Choroid plexus epithelial cell (primary cell): ENCODE results near the gene RERE.
A peak's percentile ranks its signal among the peaks of the same experiment; 100 is the strongest.

ENCODE experiments used
- DNase-seq: peaks from one replicate; pipeline ENCODE4 v3.0.0-alpha.2; 2010; ENCODE audit warnings: low read depth
- H3K4me3 ChIP-seq: 2 replicates; pipeline ENCODE4 v1.5.1; 2011; ENCODE audit warnings: low read depth, mild to moderate bottlenecking, control low read depth, low read length, moderate library complexity
- TF ChIP-seq, protein P1 (sequence below): conservative IDR thresholded peaks from 2 replicates; pipeline ENCODE4 v1.5.1; 2011; ENCODE audit warnings: low read depth, mild to moderate bottlenecking, control low read depth, inconsistent platforms, low read length, moderate library complexity

Gene RERE

DNA sequence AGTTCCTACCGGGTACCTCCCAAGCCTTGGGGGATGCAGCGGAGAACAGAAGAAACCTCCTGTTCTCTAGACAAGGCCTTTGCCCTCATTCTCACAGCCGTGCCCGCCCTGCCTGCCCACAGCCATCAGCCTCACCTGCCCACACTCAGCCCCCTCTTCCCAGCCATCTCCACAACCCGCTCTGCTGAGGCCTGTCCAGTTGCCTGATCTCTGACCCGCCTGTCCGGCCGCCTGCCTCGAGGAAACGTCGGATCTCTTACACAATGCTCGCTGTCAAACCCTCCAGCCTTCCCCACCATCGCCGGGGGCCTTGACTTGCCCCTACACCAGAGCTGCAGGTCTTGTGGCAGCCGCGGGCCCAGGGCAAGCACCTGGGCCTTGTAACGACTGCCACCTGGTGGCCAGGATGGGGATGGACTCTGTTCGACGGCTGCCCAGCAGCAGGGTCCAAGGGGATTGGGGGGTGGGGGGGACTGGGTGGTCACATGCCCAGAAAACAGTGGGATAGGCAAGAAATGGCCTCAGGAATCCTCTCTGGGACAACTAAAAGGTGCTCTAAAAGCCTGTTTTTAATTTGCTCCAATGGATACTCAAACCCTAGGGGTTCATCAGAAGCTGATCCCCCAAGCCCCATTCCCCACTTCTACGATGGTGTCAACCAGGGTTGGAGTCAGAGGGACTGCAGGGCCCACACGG lies 468.5 kb downstream of the RERE start:
- TF ChIP-seq, protein P1, sequence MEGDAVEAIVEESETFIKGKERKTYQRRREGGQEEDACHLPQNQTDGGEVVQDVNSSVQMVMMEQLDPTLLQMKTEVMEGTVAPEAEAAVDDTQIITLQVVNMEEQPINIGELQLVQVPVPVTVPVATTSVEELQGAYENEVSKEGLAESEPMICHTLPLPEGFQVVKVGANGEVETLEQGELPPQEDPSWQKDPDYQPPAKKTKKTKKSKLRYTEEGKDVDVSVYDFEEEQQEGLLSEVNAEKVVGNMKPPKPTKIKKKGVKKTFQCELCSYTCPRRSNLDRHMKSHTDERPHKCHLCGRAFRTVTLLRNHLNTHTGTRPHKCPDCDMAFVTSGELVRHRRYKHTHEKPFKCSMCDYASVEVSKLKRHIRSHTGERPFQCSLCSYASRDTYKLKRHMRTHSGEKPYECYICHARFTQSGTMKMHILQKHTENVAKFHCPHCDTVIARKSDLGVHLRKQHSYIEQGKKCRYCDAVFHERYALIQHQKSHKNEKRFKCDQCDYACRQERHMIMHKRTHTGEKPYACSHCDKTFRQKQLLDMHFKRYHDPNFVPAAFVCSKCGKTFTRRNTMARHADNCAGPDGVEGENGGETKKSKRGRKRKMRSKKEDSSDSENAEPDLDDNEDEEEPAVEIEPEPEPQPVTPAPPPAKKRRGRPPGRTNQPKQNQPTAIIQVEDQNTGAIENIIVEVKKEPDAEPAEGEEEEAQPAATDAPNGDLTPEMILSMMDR: peak; percentile 81
- DNase-seq: peak; percentile 77
- no peak overlapping the region for H3K4me3 ChIP-seq

DNA sequence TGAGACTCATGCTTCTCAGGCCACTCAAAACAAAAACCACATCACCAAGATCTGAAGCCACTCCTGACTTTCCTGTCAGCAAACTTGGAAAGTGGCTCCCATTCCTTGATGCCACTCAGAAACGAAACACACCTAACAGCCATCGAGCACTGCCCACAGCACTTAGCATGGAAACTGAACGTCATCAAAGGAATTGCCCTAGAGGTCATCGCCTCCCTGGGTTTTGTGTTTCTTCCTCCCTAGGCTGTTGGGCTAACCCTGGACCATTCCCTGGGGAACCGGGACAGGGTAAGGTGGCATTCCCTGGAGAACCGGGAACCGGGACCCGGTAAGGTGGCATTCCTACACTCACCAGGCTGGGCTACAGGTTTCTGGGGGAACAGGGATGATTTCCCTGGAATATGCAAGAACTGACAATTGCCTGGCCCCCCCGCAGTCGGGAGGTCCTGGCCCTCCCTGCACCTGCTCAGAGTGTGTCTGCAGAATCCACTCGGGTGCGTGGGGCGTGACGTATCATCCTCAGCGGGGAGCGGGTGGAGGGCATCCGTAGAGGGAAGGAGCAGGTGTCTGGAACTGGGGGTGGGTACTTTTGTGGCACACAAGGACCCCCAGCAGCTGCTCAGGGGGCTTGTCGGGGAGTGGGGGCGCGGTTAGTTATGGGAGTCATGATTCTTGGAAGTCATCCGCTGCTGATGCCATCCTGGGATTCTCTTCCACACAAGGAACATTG lies 469.2 kb downstream of the RERE start:
- DNase-seq: no peak
- H3K4me3 ChIP-seq: no peak overlapping the region
- TF ChIP-seq, protein P1: no peak

DNA sequence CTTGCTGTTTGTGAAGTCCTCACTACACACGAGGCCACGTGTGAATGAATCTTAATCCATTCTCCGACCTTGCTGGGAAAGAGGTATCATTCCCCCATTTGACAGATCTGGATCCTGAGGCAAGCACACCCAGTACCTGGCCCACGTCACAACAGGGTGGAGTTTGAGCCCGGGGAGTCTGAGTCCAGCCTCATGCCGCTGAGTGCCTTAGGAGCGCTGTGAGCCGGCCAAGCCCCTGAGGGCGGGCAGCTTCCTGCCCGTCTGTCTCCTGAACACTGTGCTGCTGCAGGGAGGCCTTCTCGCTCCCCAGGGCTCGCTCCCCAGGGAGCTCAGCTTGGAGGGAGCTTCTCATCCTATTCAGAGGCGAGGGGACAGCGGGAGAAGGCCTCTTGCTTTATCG lies 469.8 kb downstream of the RERE start:
- TF ChIP-seq, protein P1: no peak
- no peak overlapping the region for H3K4me3 ChIP-seq
- DNase-seq: no peak

DNA sequence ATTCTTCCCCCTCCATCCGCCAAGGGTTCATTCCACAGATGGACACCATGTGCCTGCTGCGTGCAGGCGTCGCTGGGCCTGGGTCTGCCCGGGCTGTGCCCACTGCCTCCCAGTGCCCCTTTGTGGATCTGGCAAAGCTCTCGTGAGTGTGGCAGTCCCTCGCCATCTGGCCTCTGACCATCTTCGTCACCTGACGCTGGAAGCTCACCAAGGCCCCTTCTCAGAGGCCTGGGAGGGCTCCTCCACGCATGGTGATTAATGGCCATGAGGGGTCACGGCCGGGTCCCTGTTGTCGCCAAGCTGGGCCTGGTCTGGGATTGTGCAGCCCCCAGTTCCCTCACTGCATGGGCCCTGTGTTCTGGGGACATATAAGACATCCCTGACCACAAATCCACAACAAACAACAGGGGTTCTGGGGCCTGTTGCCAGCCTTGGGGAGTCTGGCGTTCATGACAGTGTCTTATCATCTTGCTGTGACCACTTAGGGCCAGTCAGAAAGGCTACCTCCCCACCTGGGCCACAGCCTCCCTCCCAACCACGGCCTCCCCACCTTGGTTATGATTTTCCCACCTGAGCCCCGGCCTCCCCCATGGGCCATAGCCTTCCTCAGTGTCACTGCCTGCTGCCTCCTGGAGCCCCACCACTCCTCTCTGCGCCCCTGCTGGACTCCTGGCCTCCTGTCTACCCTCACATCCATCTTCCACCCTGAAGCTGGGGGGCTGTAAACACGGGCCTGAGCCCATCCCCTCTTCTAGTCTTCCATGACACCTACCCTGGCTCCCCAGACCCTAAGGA lies 471.6 kb downstream of the RERE start:
- no peak for DNase-seq
- TF ChIP-seq, protein P1: no peak
- H3K4me3 ChIP-seq: no peak overlapping the region

DNA sequence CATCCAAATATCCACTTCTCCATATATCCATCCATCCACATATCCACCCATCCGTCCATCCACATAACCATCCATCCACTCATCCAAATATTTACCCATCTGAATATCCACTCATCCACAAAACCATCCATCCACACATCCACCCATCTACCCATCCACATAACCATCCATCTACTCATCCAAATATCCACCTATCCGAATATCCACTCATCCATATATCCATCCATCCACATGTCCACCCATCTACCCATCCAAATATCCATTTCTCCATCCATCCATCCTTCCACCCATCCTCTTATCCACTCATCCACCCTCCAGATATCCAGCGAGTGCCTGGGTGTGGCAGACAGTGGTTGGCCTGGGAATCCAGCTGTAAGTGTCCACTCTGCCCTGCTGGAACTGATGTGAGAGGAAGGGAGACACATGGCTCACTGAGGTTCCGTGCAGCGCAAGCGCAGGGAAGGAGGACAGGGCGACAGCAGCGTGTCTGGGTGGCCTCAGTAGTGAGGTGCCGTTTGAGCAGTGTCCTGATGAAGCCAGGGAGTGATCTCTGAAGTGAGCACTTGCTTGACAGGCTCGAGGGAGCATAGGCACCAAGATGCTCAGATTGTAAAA lies 472.4 kb downstream of the RERE start:
- H3K4me3 ChIP-seq: no peak overlapping the region
- DNase-seq: no peak
- TF ChIP-seq, protein P1: no peak

DNA sequence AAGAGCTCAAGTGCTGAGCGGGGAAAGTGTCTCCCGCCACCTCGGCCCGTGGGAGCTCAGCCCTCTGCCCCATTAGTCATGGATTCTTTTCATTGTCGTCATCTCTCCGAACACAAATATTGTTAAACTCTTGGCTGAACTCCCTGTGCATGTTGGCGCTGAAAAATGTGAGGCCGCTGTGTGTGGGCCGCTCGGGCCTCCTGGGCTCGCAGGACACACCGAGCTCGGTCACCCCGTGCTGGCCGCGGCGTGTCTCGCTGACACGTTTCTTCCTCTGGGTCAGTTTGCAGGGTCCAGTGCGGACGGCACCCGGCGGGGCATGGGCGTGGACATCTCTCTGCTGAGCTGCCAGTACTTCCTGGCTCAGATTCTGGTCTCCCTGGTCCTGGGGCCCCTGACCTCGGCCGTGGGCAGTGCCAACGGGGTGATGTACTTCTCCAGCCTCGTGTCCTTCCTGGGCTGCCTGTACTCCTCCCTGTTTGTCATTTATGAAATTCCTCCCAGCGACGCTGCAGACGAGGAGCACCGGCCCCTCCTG lies 473.9 kb downstream of the RERE start:
- TF ChIP-seq, protein P1: no peak
- peak overlapping the region; percentile 23 for H3K4me3 ChIP-seq
- DNase-seq: peak; percentile 97
